ENCODE results near the gene CCDC85C. TPM values are rescaled to one million over a fixed set of nuclear protein-coding genes. Genes with fewer than 3 reads are reported as not detected.

CCDC85C gene
- polyA plus RNA-seq, 1 of the 3 experiments (the other 2 are of a cell fraction), result 9.6 TPM

GRCh38 chr14:99517643-99518381, 86.2 kb downstream of the CCDC85C start:
- Histone ChIP-seq H4K20me1 (ENCODE audit: insufficient read depth) (peaks cover 6% of the 10 kb centered on the region; the same call in 1 of the 2 replicates), H3K4me3 (ENCODE audit: low read depth in 2 of 2, low read length in 1 of 2) (no peak overlapping the region), H3K27ac (ENCODE audit: low read depth in 2 of 2, low read length in 1 of 2) (no peak overlapping the region; a peak in 1 of 4 replicates), H3K9me2 (no peaks in the 10 kb centered on the region), H3K9ac (no peak overlapping the region), H2AFZ (ENCODE audit: low read depth) (no peak overlapping the region), H3K79me2 (ENCODE audit: insufficient read depth) (peaks cover 17% of the 10 kb centered on the region; the same call in 1 of the 2 replicates), H3F3A (replicated peaks; ENCODE audit: insufficient read depth) (peaks cover 1% of the 10 kb centered on the region), H3K4me1 (ENCODE audit: control insufficient read depth in 1 of 2, insufficient read depth in 2 of 2, low read depth in 1 of 2, low read length in 1 of 2) (peaks cover 4 to 19% of the 10 kb centered on the region in 2 experiments; a peak in 3 of 4 replicates), H3K36me3 (replicated peaks in 1 of 2; ENCODE audit: control insufficient read depth in 1 of 2, insufficient read depth in 2 of 2, low read length in 1 of 2) (peaks cover 0 to 25% of the 10 kb centered on the region in 2 experiments), H3K4me2 (no peak overlapping the region), H3K27me3 (ENCODE audit: insufficient read depth) (no peaks in the 10 kb centered on the region), H3K9me3 (no peaks in the 10 kb centered on the region)
- 79% methylated on average over 4 of the region's 16 CpGs for WGBS (ENCODE audit: low lambda C conversion rate)
- ChIA-PET CTCF (interaction anchor here (0.6 to 3.6 kb wide), 29 partner anchors 11 to 216 kb away, joined by 3 to 34 read pairs (median 4); partner anchors contain the start of gene CCDC85C), POLR2A (no interaction called here)
- TF ChIP-seq TAF1 (IDR thresholded peaks at IDR 0.05; ENCODE audit: borderline replicate concordance, low read depth, low read length), result no peak
- no peak for TF ChIP-seq FOXJ3 (CRISPR knock-in tag; IDR thresholded peaks at IDR 0.05)
- no peak for TF ChIP-seq RXRA (IDR thresholded peaks at IDR 0.05; ENCODE audit: borderline replicate concordance, low read depth)
- TF ChIP-seq MAX (IDR thresholded peaks at IDR 0.05; ENCODE audit: low read depth), result no peak
- no peak for TF ChIP-seq IRF3 (IDR thresholded peaks at IDR 0.05; ENCODE audit: low read depth, low read length)
- TF ChIP-seq USF1 (IDR thresholded peaks at IDR 0.05; ENCODE audit: borderline replicate concordance, low read depth), result no peak
- TF ChIP-seq NRF1 (IDR thresholded peaks at IDR 0.05; ENCODE audit: low read depth, low read length), result no peak
- TF ChIP-seq NFIC (IDR thresholded peaks at IDR 0.05; ENCODE audit: borderline replicate concordance), result no peak
- no peak for TF ChIP-seq ZBTB33 (IDR thresholded peaks at IDR 0.05; ENCODE audit: borderline replicate concordance, low read depth)
- TF ChIP-seq YY1 (IDR thresholded peaks at IDR 0.05; ENCODE audit: low read depth), result no peak
- no peak for TF ChIP-seq PBX3 (IDR thresholded peaks at IDR 0.05)
- no peak for TF ChIP-seq REST (IDR thresholded peaks at IDR 0.05; ENCODE audit: low read depth, low read length)
- TF ChIP-seq FOXM1 (IDR thresholded peaks at IDR 0.05; ENCODE audit: low read depth), result no peak
- peak; percentile 27 for DNase-seq
